Activated CD8-positive, alpha-beta memory T cell treated with anti-CD3 and anti-CD28 coated beads for 1 hour (primary cell): Measurements from ENCODE around the gene DMKN.
"Not testable (repeated sequence)": the region's sequence is repeated elsewhere in the genome, so short reads cannot be mapped to it uniquely, and the experiment has no call there.

Source experiments
- DNase-seq, 2 donors: peaks; one replicate each; pipeline ENCODE4 v3.0.0-alpha.2; 2020; ENCODE audit warnings: low read depth in 1 of 2; ENCODE audit errors: extremely low read depth in 1 of 2

The DMKN gene

GRCh38 chr19:35501684-35502083 is 11.8 kb downstream of the DMKN start:
- DNase-seq: no peak

- no peak for DNase-seq
Observed at GRCh38 chr19:35500611-35501010, 12.8 kb downstream of the DMKN start.

- DNase-seq: no peak
Observed at GRCh38 chr19:35498984-35499527, 14.4 kb downstream of the DMKN start.

- DNase-seq: no peak
Observed at GRCh38 chr19:35498220-35498619, 15.2 kb downstream of the DMKN start.

GRCh38 chr19:35497406-35497805 is 16.0 kb downstream of the DMKN start:
- DNase-seq: no peak

- peak; percentile 15 to 55 for DNase-seq
Observed at GRCh38 chr19:35495107-35496064, 18.1 kb downstream of the DMKN start.

- DNase-seq: no peak
Observed at GRCh38 chr19:35493971-35494370, 19.5 kb downstream of the DMKN start.

- DNase-seq: no peak
Observed at GRCh38 chr19:35491836-35492360, 21.6 kb downstream of the DMKN start.

GRCh38 chr19:35490364-35490763 is 23.1 kb downstream of the DMKN start, which contains the start of gene KRTDAP:
TSS of gene KRTDAP (minus strand) at chr19:35490464. CDS start at chr19:35490442, 22 bp downstream.
- no peak for DNase-seq

- DNase-seq: no peak
Observed at GRCh38 chr19:35488677-35489076, 24.8 kb downstream of the DMKN start.

- no peak for DNase-seq
Observed at GRCh38 chr19:35487656-35488182, 25.7 kb downstream of the DMKN start.

- no peak for DNase-seq
Observed at GRCh38 chr19:35486268-35486708, 27.2 kb downstream of the DMKN start.

- no peak for DNase-seq
Observed at GRCh38 chr19:35484252-35485036, 29.0 kb downstream of the DMKN start.

- no peak for DNase-seq
Observed at GRCh38 chr19:35483089-35483488, 30.4 kb downstream of the DMKN start.

GRCh38 chr19:35478794-35479677 is 34.4 kb downstream of the DMKN start:
- no peak for DNase-seq

GRCh38 chr19:35476149-35476548 is 37.3 kb downstream of the DMKN start:
- no peak for DNase-seq

- not testable (repeated sequence) for DNase-seq
Observed at GRCh38 chr19:35474594-35474993, 38.9 kb downstream of the DMKN start.

GRCh38 chr19:35474104-35474503 is 39.3 kb downstream of the DMKN start:
- DNase-seq: no peak

GRCh38 chr19:35471946-35472345 is 41.5 kb downstream of the DMKN start:
- no peak for DNase-seq

- not testable (repeated sequence) for DNase-seq
Observed at GRCh38 chr19:35471075-35471474, 42.4 kb downstream of the DMKN start.
